Renal cortical epithelial cell (primary cell): Measurements from ENCODE around the gene GAS6. TPM values are rescaled to one million over a fixed set of nuclear protein-coding genes. Genes with fewer than 3 reads are reported as not detected.
"Not testable (repeated sequence)": the region's sequence is repeated elsewhere in the genome, so short reads cannot be mapped to it uniquely, and the experiment has no call there.

Experiments used
- DNase-seq: peaks from one replicate; pipeline ENCODE4 v3.0.0-alpha.2; 2011; ENCODE audit warnings: low read depth
- total RNA-seq: library from RNA; depleted of rRNA; stranded (reverse); fragments of >200 nt; gene quantifications from 2 replicates; pipeline ENCODE4 v1.2.3, GENCODE V29; 2014

GAS6 gene
- total RNA-seq, result 174 and 236 TPM in 2 replicates

DNA sequence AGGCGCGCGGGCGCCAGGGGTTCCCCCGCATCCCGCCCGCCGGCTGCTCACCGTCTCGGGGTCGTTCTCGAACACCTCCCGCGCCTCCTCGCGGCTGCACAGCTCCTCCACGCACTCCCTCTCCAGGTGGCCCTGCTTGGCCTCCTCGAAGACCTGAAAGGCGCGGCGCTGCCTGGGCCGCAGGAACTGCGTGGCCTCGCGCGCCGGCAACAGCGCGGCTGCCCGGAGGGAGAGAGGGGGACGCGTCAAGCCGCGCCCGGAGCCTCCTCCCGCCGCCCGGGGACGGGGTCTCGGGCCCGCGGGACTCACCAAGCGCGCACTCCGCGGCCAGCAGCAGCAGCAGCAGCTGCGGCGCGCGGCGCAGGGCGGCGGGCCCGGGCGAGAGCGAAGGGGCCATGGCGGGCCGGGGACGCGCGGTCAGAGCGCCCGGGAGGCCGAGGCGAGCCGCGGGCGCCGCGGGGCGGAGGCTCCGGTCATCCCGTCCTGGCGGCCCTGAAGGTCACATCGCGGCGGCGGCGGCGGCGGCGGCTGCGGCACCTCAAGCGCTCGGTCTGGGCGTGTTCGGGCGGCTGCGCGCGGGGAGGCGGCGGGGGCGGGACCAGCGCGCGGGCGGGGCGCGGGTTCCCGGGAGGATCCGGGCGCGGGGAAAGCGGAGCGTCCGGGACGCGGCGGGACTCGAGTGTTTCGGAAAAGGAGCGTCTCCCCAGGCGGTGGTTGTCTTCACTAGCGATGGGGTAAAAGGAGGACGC lies at the start of gene GAS6:
Gene GAS6 (minus strand): TSS at position 553 of the 749 bp plus-strand sequence. CDS start 156 bp downstream, at position 397.
- DNase-seq, result no peak

DNA sequence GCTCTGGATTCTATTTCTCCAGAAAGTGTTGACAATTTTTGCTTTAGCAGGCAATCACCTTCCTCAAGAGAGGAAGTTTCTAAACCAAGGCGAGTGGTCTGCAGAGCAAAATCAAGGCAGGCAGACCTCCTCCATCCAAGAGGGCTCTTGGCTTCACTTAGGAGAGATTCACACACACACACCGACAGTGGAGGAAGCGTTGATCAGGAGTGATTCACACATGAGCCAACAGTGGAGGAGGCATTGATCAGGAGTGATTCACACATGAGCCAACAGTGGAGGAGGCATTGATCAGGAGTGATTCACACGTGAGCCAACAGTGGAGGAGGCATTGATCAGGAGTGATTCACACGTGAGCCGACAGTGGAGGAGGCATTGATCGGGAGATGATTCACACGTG lies 49.5 kb upstream of the GAS6 start:
- DNase-seq, result not testable (repeated sequence)

DNA sequence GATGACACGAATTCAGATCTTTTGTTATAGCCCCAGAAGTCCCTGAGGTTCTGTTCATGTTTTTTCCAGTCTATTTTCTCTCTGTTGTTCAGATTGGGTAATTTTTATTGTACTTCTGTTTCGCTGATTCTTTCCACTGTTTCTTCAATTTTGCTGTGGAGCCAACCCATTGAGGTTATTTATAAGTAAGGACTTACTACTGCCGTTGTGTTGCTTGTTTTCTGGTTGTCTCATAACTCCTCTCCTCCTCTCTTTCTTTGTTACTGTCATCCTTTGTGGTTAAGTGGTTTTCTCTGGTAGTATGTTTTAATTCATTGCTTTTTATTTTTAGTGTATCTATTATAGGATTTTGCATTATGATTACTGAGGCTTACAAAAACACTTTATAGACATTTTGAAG lies 48.7 kb upstream of the GAS6 start:
- DNase-seq, result no peak

DNA sequence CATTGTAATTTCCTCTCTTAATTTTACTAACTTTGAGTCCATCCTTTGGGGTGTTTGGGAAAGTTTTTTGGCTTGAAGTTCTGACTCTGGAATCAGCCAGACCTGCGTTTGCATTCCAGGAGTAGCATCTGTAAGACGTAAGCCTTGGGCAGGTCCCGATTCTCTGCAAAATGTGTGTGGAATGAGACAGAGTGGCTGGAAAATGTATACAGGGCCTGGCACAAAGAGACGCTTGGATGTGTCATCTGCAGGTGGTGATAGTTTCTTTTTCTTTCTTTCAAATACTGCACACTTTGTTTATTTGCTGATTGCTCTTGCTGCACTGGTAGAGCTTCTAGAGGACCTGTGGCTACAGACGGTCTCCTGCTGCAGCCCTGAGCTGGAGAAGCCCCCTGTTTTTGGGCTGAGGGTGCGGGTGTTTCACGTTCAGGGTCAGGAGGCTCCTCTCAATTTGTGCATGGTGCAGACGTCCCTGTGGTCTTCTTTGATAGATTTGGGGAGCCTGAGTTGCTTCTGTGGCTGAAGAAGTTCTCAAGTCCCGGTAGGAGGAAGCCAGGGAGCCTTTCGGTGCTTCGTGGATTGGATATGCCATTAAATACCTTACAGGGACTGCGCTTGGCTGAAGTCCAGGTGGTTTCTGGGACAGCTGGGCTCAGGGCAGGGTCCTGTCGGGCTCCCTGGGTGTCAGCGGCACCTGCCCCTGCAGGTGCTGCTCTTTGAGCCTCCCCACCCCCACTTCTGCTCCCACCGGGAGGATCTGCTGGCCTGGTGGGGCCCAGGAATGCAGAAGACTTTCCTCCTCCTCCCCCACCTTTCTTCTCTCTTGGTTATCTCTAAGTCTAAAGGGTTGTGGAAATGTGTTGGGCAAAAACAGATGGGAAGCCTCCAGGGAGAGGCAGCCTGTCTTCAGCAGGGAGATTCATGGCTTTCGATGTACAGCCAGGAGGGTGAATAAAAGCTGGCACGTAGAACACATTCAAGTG lies 44.0 kb upstream of the GAS6 start:
- no peak for DNase-seq

DNA sequence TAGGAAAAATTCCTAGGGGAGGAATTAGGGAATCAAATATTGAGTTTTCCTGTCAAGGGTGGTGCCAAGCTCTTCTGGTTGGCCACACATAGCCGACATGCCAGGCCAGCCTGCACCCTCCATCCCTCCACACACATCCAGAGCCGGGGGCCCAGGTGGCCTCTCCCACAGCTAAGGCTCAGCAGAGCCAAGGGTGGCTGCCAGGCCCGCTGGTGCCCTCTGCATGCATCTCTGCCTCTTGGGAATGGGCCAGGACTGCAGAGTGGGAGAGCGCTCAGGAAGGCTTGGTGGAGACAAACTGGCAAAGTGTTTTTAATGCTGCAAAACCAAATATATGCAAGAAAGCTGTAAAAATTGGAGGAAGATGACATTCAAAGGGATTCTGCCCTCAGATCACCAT lies 42.7 kb upstream of the GAS6 start:
- DNase-seq, result no peak

DNA sequence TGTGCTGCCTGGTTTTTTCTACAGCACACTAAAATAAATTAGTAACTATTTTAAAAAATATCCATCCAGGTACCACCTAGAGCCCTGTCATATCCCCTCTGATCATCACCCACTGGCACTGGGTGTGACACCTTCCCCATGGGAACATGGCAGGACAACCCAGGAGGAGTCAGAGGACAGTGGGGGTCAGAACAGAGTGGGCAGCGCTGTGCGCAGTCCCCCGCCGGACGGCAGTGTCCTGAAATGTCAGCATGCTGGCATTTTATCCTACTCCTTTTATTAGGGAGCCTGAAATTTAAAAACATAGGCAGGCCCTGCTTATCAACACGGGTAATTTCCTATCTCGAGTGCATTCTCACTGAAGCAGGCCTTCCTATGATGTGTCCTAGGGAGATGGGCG lies 42.1 kb upstream of the GAS6 start:
- no peak for DNase-seq

DNA sequence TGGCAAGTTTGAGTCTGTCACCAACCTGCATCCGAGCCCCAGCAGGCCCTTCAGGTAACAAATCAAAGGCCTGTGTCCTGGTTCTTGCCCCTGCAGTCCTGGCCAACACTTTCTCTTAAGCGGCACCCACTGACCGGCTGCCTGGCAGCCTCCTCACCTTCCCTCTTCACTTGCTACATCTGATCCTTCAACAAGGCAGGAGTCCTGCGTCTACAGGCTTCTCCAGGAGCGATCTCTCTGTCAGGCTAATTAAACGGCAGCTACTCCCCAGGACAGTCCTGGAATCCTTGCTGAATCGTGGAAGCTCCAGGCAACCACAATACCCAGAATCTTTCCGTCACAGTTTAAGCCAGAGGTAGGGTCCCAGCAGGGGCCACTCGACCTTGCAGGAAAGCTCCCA lies 41.1 kb upstream of the GAS6 start:
- DNase-seq, result no peak

DNA sequence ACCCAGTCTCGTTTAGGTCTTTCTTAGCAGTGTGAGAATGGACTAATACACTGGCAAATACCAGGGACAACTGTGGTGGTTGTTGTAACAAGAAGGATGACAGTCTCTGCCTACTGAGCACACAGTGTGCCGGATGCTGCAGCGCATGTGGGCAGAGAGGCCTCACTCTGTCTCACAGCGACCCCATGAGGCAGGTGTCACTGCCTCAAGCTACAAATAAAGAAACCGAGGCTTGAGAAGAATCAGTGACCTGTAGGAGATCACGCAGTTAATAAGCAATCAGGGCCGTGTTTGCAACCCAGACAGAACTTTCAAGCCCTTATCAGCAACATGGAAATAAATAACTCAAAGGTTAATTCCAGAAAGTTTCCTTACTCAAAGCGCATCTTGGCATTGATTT lies 40.5 kb upstream of the GAS6 start:
- peak; percentile 21 for DNase-seq

DNA sequence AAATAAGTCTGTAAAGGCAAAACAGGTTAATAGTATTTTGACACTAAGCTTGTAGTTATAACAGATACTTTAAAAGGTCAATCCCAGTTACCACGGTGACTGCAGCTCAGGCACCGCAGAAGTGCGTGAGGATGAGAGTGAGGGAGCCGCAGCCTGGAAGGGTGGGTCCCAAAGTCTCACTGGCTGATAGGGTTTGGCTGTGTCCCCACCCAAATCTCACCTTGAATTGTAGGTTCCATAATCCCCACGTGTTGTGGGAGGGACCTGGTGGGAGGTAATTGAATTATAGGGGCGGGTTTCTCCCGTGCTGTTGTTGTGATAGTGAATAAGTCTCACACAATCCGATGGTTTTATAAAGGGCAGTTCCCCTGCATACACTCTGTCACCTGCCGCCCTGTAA lies 40.0 kb upstream of the GAS6 start:
- DNase-seq, result no peak

DNA sequence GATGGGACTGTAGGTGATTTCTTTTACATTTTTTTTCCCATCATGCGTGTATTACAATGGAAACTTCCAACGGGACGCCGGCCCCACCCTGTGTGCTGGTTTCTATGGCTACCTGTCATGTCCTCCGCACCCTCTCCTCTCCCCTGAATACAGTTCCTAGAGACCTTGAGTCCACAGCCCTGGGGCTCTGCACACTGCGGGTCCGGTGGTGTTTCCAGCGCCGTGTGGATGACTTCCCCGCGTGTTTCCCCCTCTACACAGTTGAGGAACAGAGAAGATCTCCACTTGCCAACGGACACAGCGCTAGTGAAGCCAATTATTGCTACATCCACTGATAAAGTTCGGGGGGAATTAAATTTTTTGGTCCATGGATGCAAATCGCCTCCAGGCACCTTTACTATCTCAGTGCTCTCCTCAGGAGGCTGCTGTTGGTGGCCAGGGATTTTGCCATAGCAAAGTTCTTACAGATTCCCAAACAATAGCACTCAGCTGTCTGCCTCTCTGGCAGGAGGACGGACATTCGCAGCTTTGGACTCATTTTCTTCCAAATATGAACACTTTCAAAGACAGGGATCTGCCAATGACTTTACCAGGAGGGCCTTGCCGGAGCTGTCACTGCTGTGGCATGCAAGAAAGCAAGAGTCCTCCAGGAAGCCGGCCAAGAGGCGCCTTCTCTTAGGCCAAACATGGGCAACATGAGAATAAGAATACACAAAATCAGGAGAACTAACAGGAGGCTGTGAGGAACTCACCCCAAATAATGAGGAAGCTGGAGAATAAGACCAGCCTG lies 39.3 kb upstream of the GAS6 start:
- no peak for DNase-seq

DNA sequence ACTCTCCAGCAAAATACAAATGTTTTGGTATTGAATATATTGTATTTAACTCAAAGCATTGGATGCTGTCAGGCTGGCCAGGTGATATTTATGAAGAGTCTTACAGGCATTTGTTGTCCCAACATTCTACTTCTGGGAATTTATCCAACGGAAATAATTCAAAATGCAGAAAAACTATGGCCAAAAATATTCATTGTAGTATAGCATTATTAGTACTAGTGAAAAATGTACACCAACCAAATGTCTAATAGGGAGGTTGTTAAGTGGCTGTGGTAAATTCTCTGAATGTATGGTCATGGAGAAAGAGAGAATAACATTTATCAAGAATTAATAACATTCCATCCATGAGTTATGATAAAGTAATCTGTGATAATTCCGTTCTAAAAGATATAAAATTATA lies 38.6 kb upstream of the GAS6 start:
- DNase-seq, result no peak

DNA sequence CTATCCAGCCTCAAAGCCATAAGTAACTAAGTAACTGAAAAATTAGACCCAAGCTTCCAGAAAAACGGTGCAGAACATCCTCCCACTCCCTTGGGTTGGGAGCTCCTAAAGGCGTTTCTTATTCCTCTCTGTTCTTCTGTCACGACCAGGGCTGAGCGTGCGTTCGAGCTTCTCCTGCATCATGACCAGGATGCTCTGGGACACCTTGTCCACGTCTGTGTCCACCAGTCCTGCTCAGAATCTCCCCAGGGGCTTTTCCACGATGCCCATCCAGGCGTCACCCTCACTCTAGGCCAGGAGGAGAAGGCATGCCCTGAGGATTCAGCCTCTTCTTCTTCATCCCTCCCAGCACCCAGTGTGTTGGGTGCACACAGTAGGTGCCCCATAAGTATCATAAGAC lies 37.8 kb upstream of the GAS6 start:
- DNase-seq, result no peak

DNA sequence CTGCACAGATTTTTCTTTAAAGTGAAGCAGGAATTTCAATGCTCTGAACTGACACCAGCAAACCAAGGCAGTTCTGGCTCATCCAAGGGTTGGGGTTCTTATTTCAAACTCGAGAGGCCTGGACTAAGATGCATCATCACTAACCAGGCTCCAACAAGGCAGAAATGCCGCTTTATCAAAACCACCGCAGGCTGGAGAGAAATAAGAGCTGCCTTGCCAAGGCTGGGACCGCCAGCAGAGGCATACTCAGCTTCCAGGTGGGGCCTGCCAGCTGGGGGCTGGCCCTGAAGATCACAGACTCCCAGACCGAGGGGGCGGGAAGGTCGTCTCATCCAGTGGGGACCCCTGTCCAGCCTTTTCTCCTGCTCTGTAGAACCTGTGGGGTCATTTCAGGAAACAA lies 37.4 kb upstream of the GAS6 start:
- no peak for DNase-seq

DNA sequence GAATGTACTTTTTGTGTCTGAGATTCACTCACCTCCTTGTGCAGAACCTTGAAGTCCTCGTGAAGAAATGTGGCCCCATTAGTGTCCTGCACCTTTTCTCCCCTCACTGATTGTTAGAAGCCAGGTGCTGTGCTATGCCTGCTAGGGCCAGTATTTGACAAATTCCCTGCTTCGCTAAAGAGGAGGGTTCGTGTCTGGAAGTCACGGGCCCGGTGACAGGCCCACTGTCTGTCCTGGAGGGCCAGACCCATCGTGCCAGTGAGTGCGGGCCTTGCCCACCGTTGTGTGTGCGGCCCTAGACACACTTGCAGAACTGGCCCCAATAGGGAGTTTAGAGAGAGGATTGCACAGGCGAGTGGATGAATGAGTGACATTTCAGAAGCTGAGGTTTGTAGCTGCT lies 36.8 kb upstream of the GAS6 start:
- DNase-seq, result no peak

DNA sequence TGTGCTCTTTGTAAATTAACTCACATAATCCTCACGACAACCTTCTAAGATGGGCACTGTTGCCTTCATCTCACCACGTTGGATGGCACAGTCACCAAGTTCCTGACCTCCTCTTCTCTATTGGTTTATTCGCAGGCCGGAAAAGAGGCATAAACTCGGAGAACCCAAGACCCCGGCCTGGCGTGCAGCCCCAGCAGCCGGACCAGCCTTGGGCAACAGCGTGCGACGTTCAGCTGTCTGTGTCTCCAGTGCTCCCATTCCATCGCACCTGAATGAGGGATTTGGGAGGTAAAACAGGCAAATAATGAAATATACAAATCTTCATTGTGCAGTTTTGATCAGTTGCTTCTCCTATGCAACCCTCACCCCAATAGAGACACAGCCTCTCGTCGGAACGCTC lies 34.5 kb upstream of the GAS6 start:
- DNase-seq, result no peak

DNA sequence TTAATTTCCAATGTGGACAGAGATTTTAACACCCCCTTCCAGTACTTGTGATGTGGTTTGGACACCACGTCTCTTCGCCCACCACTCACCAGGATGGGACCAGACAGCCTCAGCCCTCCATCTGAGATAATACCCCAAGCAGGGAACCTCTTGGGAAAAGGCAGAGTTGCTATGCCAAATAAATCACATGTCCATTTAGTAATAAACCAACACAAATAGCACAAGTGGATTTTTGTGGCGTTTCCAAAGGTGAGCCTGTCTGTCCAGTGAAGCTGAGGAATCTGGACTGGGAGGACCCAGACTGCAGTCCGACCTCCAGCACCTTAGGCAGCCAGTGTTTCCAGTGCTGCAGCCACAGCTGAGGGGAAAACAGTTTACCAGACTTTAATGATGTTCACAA lies 34.1 kb upstream of the GAS6 start:
- peak; percentile 31 for DNase-seq

DNA sequence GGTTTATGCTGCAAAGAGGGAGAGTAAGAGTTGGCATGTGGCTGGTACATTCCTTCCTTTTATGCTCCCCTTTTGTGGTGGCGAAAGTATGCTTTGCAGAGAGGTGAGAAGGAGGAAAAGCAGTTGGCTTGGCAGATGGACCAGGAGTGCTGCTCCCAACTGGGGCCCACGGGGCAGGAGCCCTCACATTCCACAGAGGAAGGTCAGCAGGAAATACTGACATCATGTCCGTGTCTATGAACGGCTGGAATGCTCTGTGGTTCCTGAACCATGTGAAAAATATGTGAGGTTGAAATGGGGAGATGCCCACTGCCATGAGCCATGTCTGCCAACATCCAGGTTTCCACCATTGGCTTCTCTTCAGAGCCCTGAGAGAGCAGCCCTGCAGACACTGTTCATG lies 33.3 kb upstream of the GAS6 start:
- DNase-seq, result peak; percentile 96

DNA sequence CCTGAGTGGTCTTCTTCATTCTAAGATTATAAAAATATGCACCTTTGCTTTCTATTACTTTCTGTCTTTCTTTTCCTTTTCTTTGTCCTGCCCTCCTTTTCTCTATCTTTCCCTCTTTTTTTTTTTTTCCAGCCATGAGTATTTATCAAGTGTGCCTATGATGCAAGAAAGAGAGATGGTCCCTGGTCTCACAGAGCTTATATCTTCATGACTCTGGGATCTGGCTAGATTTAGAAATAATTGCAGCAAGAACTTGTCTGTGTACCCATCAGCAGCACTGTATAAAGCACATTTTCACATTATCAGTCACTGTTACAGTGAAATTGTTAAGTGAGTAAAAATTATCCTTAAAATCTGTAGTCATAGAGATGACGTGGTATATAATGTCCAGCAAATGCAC lies 31.6 kb upstream of the GAS6 start:
- DNase-seq, result no peak

DNA sequence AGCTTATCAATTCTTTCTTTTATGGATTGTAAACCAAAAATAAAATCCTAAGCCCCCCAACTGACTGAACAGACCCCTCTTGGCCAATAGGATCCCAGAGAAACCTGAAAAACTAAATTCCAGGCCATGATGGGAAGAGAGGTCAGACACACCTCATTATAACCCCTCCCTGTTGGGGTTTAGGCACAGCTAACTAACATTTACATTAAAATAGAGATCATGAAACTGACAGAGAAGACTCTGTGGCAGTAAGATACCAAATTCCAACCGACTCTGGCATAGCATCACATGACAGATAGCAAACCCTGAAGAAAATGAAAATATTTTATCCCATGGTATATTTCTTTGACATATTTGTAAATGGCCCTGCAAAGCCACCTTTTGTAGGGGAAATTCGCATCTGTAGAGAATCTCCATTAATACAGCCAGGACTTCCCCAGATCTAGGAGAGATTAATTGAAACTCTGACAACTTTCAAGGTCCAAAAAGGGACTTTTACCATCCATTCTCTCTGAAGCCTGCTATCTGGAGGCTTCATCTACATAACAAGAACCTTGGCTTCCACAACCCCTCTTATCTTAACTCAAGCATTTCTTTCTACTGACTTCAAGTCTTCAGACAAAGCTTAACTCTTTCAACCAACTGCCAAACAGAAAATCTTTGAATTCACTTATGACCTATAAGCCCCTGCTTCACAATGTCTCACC lies 27.1 kb upstream of the GAS6 start:
- DNase-seq, result no peak

DNA sequence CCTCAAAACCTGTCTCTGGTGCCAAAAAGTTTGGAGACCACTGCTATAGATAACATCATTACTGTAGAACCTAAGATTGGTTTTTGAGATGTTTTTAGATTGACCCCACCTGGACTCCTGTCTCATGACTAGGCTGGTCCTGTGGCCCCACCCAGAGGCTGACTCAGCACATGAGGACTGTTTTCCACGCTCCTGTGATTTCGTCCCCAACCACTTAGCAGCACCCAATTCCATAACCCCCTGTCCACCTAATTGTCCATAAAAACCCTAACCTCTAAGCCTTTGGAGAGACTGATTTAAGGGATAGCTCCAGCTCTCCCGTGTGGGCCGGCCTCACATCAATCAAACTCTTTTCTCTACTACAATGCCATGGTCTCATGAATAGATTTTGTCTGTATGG lies 25.6 kb upstream of the GAS6 start:
- DNase-seq, result no peak

DNA sequence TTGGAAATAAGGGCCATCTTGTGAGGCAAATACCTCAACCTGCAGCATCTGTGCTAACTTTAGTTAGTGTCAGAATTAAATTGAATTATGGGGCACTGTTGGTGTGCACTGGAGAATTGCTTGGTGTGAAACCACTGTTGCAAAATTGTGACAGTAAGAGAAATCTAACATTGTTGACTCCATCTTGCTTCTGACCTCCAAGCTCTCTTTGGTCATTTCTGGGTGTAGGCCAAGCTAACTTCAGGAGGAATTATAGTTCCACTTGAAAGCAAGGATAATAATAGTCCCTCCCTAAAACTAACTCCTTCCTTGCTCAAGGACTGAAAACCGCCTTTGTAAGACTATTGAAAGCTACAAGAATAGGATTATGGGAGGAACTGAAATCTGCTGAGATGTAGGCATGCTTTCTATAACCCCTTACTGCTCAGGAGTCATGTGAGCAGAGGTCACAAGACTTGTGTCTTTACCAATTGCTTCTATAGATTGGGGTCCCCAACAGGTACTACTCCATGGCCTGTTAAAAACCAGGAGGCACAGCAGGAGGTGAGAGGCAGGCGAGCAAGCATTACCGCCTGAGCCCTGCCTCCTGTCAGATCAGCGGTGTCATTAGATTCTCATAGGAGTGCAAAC lies 24.9 kb upstream of the GAS6 start:
- DNase-seq, result no peak
